Gastroesophageal sphincter (tissue), 4 donors: Measurements from ENCODE around the gene FIGNL2. TPM values are rescaled to one million over a fixed set of nuclear protein-coding genes. Genes with fewer than 3 reads are reported as not detected.

ENCODE experiments used
- ATAC-seq: fragments of 150-250 bp; one replicate; pipeline ENCODE4 v1.9.1; 2016; ENCODE audit warnings: mild to moderate bottlenecking, moderate library complexity
- H3K27ac ChIP-seq, 4 donors: fragments of 200-600 bp; sonication (generic) in 3 of 4; 1 replicate in 3 of 4; 2 replicates in 1 of 4; pipeline ENCODE4 v1.5.1; 2016 to 2019
- H3K27me3 ChIP-seq: fragments of 200-600 bp; sonication (generic); one replicate; pipeline ENCODE4 v1.5.1; 2019
- H3K36me3 ChIP-seq, 2 donors: fragments of 200-600 bp; sonication (generic); one replicate each; pipeline ENCODE4 v1.5.1; 2019; ENCODE audit warnings: control low read depth in 1 of 2
- H3K4me1 ChIP-seq, 3 donors: fragments of 200-600 bp; sonication (generic); 1 replicate in 2 of 3; 2 replicates in 1 of 3; pipeline ENCODE4 v1.5.1; 2016 to 2019; ENCODE audit warnings: control low read depth in 2 of 3
- H3K4me3 ChIP-seq, 2 donors: fragments of 200-600 bp; sonication (generic); one replicate each; pipeline ENCODE4 v1.5.1; 2019; ENCODE audit warnings: mild to moderate bottlenecking in 1 of 2, moderate library complexity in 1 of 2
- H3K9me3 ChIP-seq, 3 donors: fragments of 200-600 bp; sonication (generic); one replicate each; pipeline ENCODE4 v1.5.1; 2017 to 2019; ENCODE audit warnings: control low read depth in 2 of 3
- CTCF ChIP-seq, 4 experiments: fragments of 200-600 bp in 2 of 4; fragments of 450-650 bp in 2 of 4; sonication (generic) in 1 of 4; IDR thresholded peaks; one replicate each; pipeline ENCODE4 v1.5.1; 2017 to 2019; ENCODE audit warnings: antibody characterized with exemption in 4 of 4, mild to moderate bottlenecking in 2 of 4, moderate library complexity in 2 of 4
- EP300 ChIP-seq: sonication (generic); formaldehyde crosslinking; IDR thresholded peaks from one replicate; pipeline ENCODE4 v1.6.1; 2017; ENCODE audit warnings: antibody characterized with exemption, mild to moderate bottlenecking
- POLR2A ChIP-seq, 2 donors: fragments of 450-650 bp; IDR thresholded peaks; one replicate each; pipeline ENCODE4 v1.6.1; 2017; ENCODE audit warnings: antibody characterized with exemption in 2 of 2, mild to moderate bottlenecking in 2 of 2, moderate library complexity in 1 of 2
- POLR2AphosphoS5 ChIP-seq: sonication (generic); formaldehyde crosslinking; IDR thresholded peaks from one replicate; pipeline ENCODE4 v1.6.1; 2017; ENCODE audit warnings: antibody characterized with exemption
- WGBS, 2 donors: methylation state at CpG; one replicate each; pipeline ENCODE4 v1.1.5; 2018; ENCODE audit warnings: low coverage in 1 of 2; 5-methylcytosine and 5-hydroxymethylcytosine counted together
- total RNA-seq, 4 donors: library from RNA; depleted of rRNA; stranded (reverse); fragments of >200 nt; gene quantifications; one replicate each; pipeline ENCODE4 v1.1.0, GENCODE V29; 2016

Gene FIGNL2
- total RNA-seq, 4 donors from 2014 or later, result 0.13 to 0.35 (median 0.16) TPM; not detected in 1

DNA sequence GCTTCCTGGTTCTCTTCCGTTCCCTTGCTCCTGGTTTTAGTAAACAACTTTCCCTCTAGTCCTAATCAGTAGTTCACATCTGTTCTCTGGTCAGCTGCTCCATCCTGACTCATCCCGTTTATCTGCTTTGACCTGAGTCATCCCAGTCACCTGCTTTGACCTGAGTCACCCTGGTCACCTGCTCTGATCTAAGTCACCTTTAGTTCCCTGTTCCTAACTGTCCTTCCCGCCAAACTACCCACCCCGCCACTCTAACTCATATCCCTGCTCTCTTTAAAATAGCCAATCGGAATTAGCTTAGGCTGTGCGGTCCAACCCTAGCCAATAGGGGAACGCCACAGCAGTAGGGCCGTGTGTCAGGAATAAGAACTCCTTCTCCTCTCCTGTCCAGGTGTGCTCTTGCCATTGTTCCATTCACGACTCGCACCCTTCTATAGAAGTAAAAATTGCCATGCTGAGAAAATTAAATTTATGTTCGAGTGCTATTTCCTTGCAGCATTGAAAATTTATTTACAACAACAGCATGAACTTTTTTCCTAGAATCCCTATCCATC lies 36.2 kb upstream of the FIGNL2 start:
- WGBS, 2 donors, result 83 to 88% methylated on average over 3 to 11 of the region's 11 CpGs
- H3K4me3 ChIP-seq, result no peak overlapping the region
- TF ChIP-seq EP300 (no peak), CTCF (IDR thresholded peaks at IDR 0.05) (no peak), POLR2AphosphoS5 (no peak), POLR2A (IDR thresholded peaks at IDR 0.05) (no peak)
- no peaks in the 10 kb centered on the region for H3K36me3 ChIP-seq
- H3K27me3 ChIP-seq, result peaks cover 35% of the 10 kb centered on the region
- H3K9me3 ChIP-seq, result no peaks in the 10 kb centered on the region
- ATAC-seq, result no peak
- H3K4me1 ChIP-seq, result peaks cover 0 to 18% (median 0%) of the 10 kb centered on the region in 3 donors
- H3K27ac ChIP-seq, result no peak overlapping the region

DNA sequence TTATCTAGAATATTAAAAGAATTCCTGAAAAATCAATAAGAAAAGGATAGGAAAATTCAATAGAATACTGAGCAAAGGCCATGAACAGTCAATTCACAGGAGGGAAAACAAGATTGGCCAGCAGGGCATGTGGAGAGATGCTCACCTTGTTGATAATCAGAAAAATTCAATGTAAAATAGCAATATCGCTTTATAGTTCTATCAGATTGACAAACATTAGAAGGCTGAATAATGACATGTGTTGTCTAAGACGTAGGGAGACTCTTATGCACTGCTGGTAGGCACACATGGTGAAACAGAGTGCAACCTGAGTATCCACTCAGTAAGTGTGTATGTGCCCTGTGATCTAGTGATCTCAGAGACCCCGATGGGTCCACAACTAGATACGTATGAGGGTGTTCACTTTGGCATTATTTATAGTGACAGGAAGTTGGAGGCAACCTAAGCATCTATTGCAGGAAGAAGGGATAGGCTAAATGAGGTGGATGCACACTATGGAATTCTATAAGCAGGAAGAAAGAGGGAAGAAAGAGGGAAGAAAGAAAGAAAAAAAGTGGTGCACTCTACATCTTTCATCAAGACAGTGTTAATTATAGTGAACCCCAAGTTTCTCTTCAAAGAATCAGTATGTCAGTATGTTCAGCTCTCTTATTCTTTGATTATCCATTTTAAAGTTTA lies 35.6 kb upstream of the FIGNL2 start:
- H3K36me3 ChIP-seq, result no peaks in the 10 kb centered on the region
- 53 to 78% methylated on average over 4 of the region's 4 CpGs for WGBS, 2 donors
- no peak for ATAC-seq
- peaks cover 29% of the 10 kb centered on the region for H3K27me3 ChIP-seq
- TF ChIP-seq POLR2AphosphoS5 (no peak), POLR2A (IDR thresholded peaks at IDR 0.05) (no peak), CTCF (IDR thresholded peaks at IDR 0.05) (no peak), EP300 (no peak)
- no peaks in the 10 kb centered on the region for H3K9me3 ChIP-seq
- no peak overlapping the region for H3K4me3 ChIP-seq
- H3K27ac ChIP-seq, result no peak overlapping the region
- peaks cover 0 to 18% (median 0%) of the 10 kb centered on the region in 3 donors for H3K4me1 ChIP-seq

GRCh38 chr12:51883295-51883694 lies 34.8 kb upstream of the FIGNL2 start:
- Histone ChIP-seq H3K4me1 (peaks cover 0 to 18% (median 0%) of the 10 kb centered on the region in 3 donors), H3K4me3 (no peak overlapping the region), H3K27ac (no peak overlapping the region), H3K9me3 (no peaks in the 10 kb centered on the region), H3K27me3 (peaks cover 21% of the 10 kb centered on the region), H3K36me3 (no peaks in the 10 kb centered on the region)
- TF ChIP-seq POLR2AphosphoS5 (no peak), POLR2A (IDR thresholded peaks at IDR 0.05) (no peak), EP300 (no peak), CTCF (IDR thresholded peaks at IDR 0.05) (no peak)
- 60% methylated on average over 1 of the region's 1 CpG; no CpG with 5 or more reads in 1 of the 2 donors for WGBS, 2 donors
- ATAC-seq, result no peak

DNA sequence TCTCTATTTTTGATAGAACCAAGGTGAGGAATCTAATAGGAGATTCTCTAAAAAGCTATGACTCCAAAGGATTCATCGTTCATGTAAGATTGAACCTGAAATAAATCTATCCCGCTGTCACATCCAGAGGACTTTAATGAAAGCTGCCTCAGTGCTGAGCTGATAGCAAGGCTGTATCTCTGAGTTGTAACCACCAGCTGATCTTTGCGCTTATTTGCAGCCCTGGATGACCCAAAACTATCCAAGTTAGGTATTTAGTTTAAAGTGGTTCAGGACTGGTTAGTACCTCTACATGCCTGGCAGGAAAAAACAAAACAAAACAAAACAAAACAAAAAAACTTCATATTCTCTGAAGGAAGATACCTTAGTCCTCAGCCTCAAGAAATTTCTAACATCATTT lies 30.6 kb upstream of the FIGNL2 start:
- WGBS, 2 donors, result 79 to 94% methylated on average over 2 to 3 of the region's 3 CpGs

More for the DNA sequence above, 30.6 kb upstream of the FIGNL2 start:
- Histone ChIP-seq H3K9me3 (no peaks in the 10 kb centered on the region), H3K4me3 (no peak overlapping the region), H3K27ac (no peak overlapping the region), H3K27me3 (peaks cover 13% of the 10 kb centered on the region), H3K4me1 (no peaks in the 10 kb centered on the region), H3K36me3 (no peaks in the 10 kb centered on the region)
- ATAC-seq, result no peak
- TF ChIP-seq CTCF (IDR thresholded peaks at IDR 0.05), result no peak
- TF ChIP-seq EP300, result no peak
- no peak for TF ChIP-seq POLR2AphosphoS5
- TF ChIP-seq POLR2A (IDR thresholded peaks at IDR 0.05), result no peak
